Endodermal cell (in vitro differentiated cells): Measurements from ENCODE around the gene S100A3. TPM values are rescaled to one million over a fixed set of nuclear protein-coding genes. Genes with fewer than 3 reads are reported as not detected.

ENCODE experiments used
- DNase-seq: peaks from one replicate; pipeline ENCODE4 v3.0.0-alpha.2; 2017
- H3K27ac ChIP-seq: 2 replicates; pipeline ENCODE4 v1.5.1; 2013; ENCODE audit warnings: mild to moderate bottlenecking, low read depth, low read length, moderate library complexity
- H3K27me3 ChIP-seq: 2 replicates; pipeline ENCODE4 v1.6.1; 2013; ENCODE audit warnings: mild to moderate bottlenecking, low read length, moderate library complexity; ENCODE audit not compliant: insufficient read depth, control insufficient read depth, poor library complexity, severe bottlenecking
- H3K36me3 ChIP-seq: 2 replicates; pipeline ENCODE4 v1.7.0; 2013; ENCODE audit warnings: mild to moderate bottlenecking, low read length, moderate library complexity; ENCODE audit not compliant: control insufficient read depth, insufficient read depth
- H3K4me1 ChIP-seq: one replicate; pipeline ENCODE4 v1.7.0; 2013; ENCODE audit warnings: low read length; ENCODE audit not compliant: control insufficient read depth, insufficient read depth
- H3K4me3 ChIP-seq: 2 replicates; pipeline ENCODE4 v1.5.1; 2013; ENCODE audit warnings: mild to moderate bottlenecking, low read length, moderate library complexity
- H3K9ac ChIP-seq: 2 replicates; pipeline ENCODE4 v1.6.1; 2013; ENCODE audit warnings: mild to moderate bottlenecking, low read length, moderate library complexity; ENCODE audit not compliant: poor library complexity, severe bottlenecking; ENCODE audit errors: extremely low read depth
- H3K9me3 ChIP-seq: 2 replicates; pipeline ENCODE4 v1.6.1; 2013; ENCODE audit warnings: mild to moderate bottlenecking, low read length, moderate library complexity; ENCODE audit not compliant: control insufficient read depth
- H3K27ac Mint-ChIP-seq: 2 replicates; pipeline ENCODE4 v1.8.0; 2020; ENCODE audit warnings: mixed read lengths
- H3K27me3 Mint-ChIP-seq: 2 replicates; pipeline ENCODE4 v1.8.0; 2021; ENCODE audit warnings: mild to moderate bottlenecking, mixed read lengths; ENCODE audit not compliant: insufficient read depth
- H3K36me3 Mint-ChIP-seq: 2 replicates; pipeline ENCODE4 v1.8.0; 2020; ENCODE audit warnings: low read depth, mixed read lengths
- H3K4me1 Mint-ChIP-seq: 2 replicates; pipeline ENCODE4 v1.8.0; 2020; ENCODE audit warnings: mixed read lengths
- H3K4me3 Mint-ChIP-seq: 2 replicates; pipeline ENCODE4 v1.8.0; 2020; ENCODE audit warnings: mild to moderate bottlenecking, moderate library complexity, mixed read lengths
- H3K9me3 Mint-ChIP-seq: 2 replicates; pipeline ENCODE4 v1.8.0; 2020; ENCODE audit warnings: mild to moderate bottlenecking, mixed read lengths
- CTCF ChIP-seq: fragments of 200-600 bp; sonication (generic); conservative IDR thresholded peaks from 2 replicates; pipeline ENCODE4 v1.5.0; 2021; ENCODE audit warnings: antibody characterized with exemption, mild to moderate bottlenecking
- whole genome bisulfite sequencing, 2 experiments: methylation state at CpG; one replicate each; pipeline versions ENCODE4 v1.1.5 to v1.1.7; 2013; ENCODE audit warnings: missing lambda C conversion rate in 2 of 2, mixed read lengths in 1 of 2; ENCODE audit not compliant: insufficient coverage in 1 of 2, insufficient read length in 1 of 2; 5-methylcytosine and 5-hydroxymethylcytosine counted together
- total RNA-seq, 2 donors: library from RNA; stranded (reverse); fragmentation: NEBNext Ultra II Directional in 1 of 2; extraction: Animal tissue kit (Norgen Biotek cat#: 25700) in 1 of 2; gene quantifications; 2 replicates in 1 of 2; 3 replicates in 1 of 2; pipeline ENCODE4 v1.2.1, GENCODE V29; 2021

The S100A3 gene
- total RNA-seq, 2 donors from 2014 or later, result not detected

GRCh38 chr1:153566414-153567371, 17.6 kb upstream of the S100A3 start:
- Mint-ChIP-seq H3K27ac (peak overlapping the region; percentile 90), H3K4me3 (no peak overlapping the region), H3K9me3 (no peaks in the 10 kb centered on the region), H3K4me1 (peaks cover 29% of the 10 kb centered on the region), H3K36me3 (no peaks in the 10 kb centered on the region), H3K27me3 (peaks cover 6% of the 10 kb centered on the region)
- Histone ChIP-seq H3K4me3 (no peak overlapping the region), H3K9ac (no peak overlapping the region), H3K4me1 (peaks cover 11% of the 10 kb centered on the region), H3K9me3 (no peaks in the 10 kb centered on the region), H3K27me3 (no peaks in the 10 kb centered on the region), H3K27ac (peak overlapping the region; percentile 73), H3K36me3 (no peaks in the 10 kb centered on the region)
- peak; percentile 96 for DNase-seq
- WGBS, 2 experiments, result 59 to 71% methylated on average over 10 to 16 of the region's 16 CpGs
- no peak for TF ChIP-seq CTCF

GRCh38 chr1:153565529-153566374, 16.7 kb upstream of the S100A3 start, which contains the start of gene S100A2:
Gene S100A2 (minus strand): TSS chr1:153565844. CDS start chr1:153563877, 1,967 bp downstream.
- no peaks in the 10 kb centered on the region for H3K9me3 Mint-ChIP-seq
- H3K36me3 ChIP-seq, result no peaks in the 10 kb centered on the region
- peak within 1 kb of the TSS; percentile 90 for H3K27ac Mint-ChIP-seq
- DNase-seq, result peak; percentile 62
- H3K9ac ChIP-seq, result no peak within 1 kb of the TSS
- peaks cover 11% of the 10 kb centered on the region for H3K4me1 ChIP-seq
- no peaks in the 10 kb centered on the region for H3K27me3 ChIP-seq
- peak within 1 kb of the TSS; percentile 79 for H3K27ac ChIP-seq
- H3K4me3 ChIP-seq, result no peak within 1 kb of the TSS
- peaks cover 28% of the 10 kb centered on the region for H3K4me1 Mint-ChIP-seq
- H3K9me3 ChIP-seq, result no peaks in the 10 kb centered on the region
- no peak for TF ChIP-seq CTCF
- WGBS, 2 experiments, result 83% methylated on average over 7 to 8 of the region's 8 CpGs
- no peaks in the 10 kb centered on the region for H3K36me3 Mint-ChIP-seq
- no peak within 1 kb of the TSS for H3K4me3 Mint-ChIP-seq
- H3K27me3 Mint-ChIP-seq, result peaks cover under 1% of the 10 kb centered on the region

GRCh38 chr1:153563991-153564390, 14.9 kb upstream of the S100A3 start:
- 83 to 93% methylated on average over 6 to 7 of the region's 7 CpGs for WGBS, 2 experiments
- no peaks in the 10 kb centered on the region for H3K27me3 Mint-ChIP-seq
- H3K27ac ChIP-seq, result no peak overlapping the region
- peaks cover 11% of the 10 kb centered on the region for H3K4me1 ChIP-seq
- H3K36me3 ChIP-seq, result no peaks in the 10 kb centered on the region
- no peak for TF ChIP-seq CTCF
- H3K4me3 Mint-ChIP-seq, result no peak overlapping the region
- H3K9me3 Mint-ChIP-seq, result no peaks in the 10 kb centered on the region
- DNase-seq, result peak; percentile 50
- no peaks in the 10 kb centered on the region for H3K9me3 ChIP-seq
- H3K36me3 Mint-ChIP-seq, result no peaks in the 10 kb centered on the region
- H3K9ac ChIP-seq, result no peak overlapping the region
- peaks cover 27% of the 10 kb centered on the region for H3K4me1 Mint-ChIP-seq
- no peak overlapping the region for H3K27ac Mint-ChIP-seq
- H3K27me3 ChIP-seq, result no peaks in the 10 kb centered on the region
- no peak overlapping the region for H3K4me3 ChIP-seq
